NCI-H510A (cell line): ENCODE results near the gene NCS1.

Experiments
- DNase-seq: peaks from one replicate; lab custom pipeline; 2025; lab: John Stamatoyannopoulos, UW

The NCS1 gene

GRCh38 chr9:130213911-130214761 lies 41.9 kb downstream of the NCS1 start:
- DNase-seq = peak; percentile 86

GRCh38 chr9:130214776-130215340 lies 42.7 kb downstream of the NCS1 start:
- no peak for DNase-seq

- peak; percentile 31 for DNase-seq
These were observed 43.3 kb downstream of the NCS1 start for GRCh38 chr9:130215341-130216119.

GRCh38 chr9:130217838-130218237 lies 45.6 kb downstream of the NCS1 start:
- no peak for DNase-seq

GRCh38 chr9:130219661-130220096 lies 47.5 kb downstream of the NCS1 start:
- peak; percentile 47 for DNase-seq

GRCh38 chr9:130220352-130220751 lies 48.1 kb downstream of the NCS1 start:
- DNase-seq = no peak

GRCh38 chr9:130222833-130223232 lies 50.6 kb downstream of the NCS1 start:
- no peak for DNase-seq

- no peak for DNase-seq
These were observed 52.9 kb downstream of the NCS1 start for GRCh38 chr9:130225071-130225470.

GRCh38 chr9:130225586-130225985 lies 53.4 kb downstream of the NCS1 start:
- no peak for DNase-seq

- DNase-seq = no peak
These were observed 53.9 kb downstream of the NCS1 start for GRCh38 chr9:130226112-130226511.

GRCh38 chr9:130227833-130228232 lies 55.6 kb downstream of the NCS1 start:
- DNase-seq = no peak

- no peak for DNase-seq
These were observed 57.6 kb downstream of the NCS1 start for GRCh38 chr9:130229759-130230158.

- no peak for DNase-seq
These were observed 58.4 kb downstream of the NCS1 start for GRCh38 chr9:130230631-130231030.

GRCh38 chr9:130232899-130233586 lies 60.8 kb downstream of the NCS1 start:
- DNase-seq = no peak

- no peak for DNase-seq
These were observed 61.4 kb downstream of the NCS1 start for GRCh38 chr9:130233587-130233945.

GRCh38 chr9:130234340-130235260 lies 62.4 kb downstream of the NCS1 start:
- DNase-seq = no peak

GRCh38 chr9:130235558-130236435 lies 63.6 kb downstream of the NCS1 start:
- DNase-seq = no peak

GRCh38 chr9:130236436-130236985 lies 64.3 kb downstream of the NCS1 start:
- DNase-seq = no peak

- no peak for DNase-seq
These were observed 64.9 kb downstream of the NCS1 start for GRCh38 chr9:130237076-130237475.
